IPS DF 6.9 (cell line): ENCODE results near the gene MOV10.

Experiments used
- DNase-seq: peaks from one replicate; pipeline ENCODE4 v3.0.0-alpha.2; 2013; ENCODE audit warnings: low read depth, low spot score
- H3K27ac ChIP-seq: one replicate; pipeline ENCODE4 v1.5.1; 2013; ENCODE audit warnings: low read length, control low read depth
- H3K27me3 ChIP-seq: 2 replicates; pipeline ENCODE4 v1.6.1; 2013; ENCODE audit warnings: mild to moderate bottlenecking, low read length; ENCODE audit not compliant: control insufficient read depth, insufficient read depth
- H3K36me3 ChIP-seq: 2 replicates; pipeline ENCODE4 v1.6.1; 2013; ENCODE audit warnings: low read length; ENCODE audit not compliant: control insufficient read depth, insufficient read depth
- H3K4me1 ChIP-seq: 2 replicates; pipeline ENCODE4 v1.6.1; 2013; ENCODE audit warnings: low read length; ENCODE audit not compliant: control insufficient read depth, insufficient read depth
- H3K4me3 ChIP-seq: 2 replicates; pipeline ENCODE4 v1.5.1; 2013; ENCODE audit warnings: mild to moderate bottlenecking, low read length
- H3K9me3 ChIP-seq: 2 replicates; pipeline ENCODE4 v1.6.1; 2013; ENCODE audit warnings: low read length, inconsistent platforms; ENCODE audit not compliant: control insufficient read depth, insufficient read depth
- WGBS: extraction: QIAGEN DNeasy Blood & Tissue Kit; methylation state at CpG from one replicate; pipeline ENCODE4 v1.1.7; 2013; ENCODE audit warnings: mixed read lengths, missing lambda C conversion rate; ENCODE audit not compliant: insufficient read length, insufficient coverage; 5-methylcytosine and 5-hydroxymethylcytosine counted together

Gene MOV10

DNA sequence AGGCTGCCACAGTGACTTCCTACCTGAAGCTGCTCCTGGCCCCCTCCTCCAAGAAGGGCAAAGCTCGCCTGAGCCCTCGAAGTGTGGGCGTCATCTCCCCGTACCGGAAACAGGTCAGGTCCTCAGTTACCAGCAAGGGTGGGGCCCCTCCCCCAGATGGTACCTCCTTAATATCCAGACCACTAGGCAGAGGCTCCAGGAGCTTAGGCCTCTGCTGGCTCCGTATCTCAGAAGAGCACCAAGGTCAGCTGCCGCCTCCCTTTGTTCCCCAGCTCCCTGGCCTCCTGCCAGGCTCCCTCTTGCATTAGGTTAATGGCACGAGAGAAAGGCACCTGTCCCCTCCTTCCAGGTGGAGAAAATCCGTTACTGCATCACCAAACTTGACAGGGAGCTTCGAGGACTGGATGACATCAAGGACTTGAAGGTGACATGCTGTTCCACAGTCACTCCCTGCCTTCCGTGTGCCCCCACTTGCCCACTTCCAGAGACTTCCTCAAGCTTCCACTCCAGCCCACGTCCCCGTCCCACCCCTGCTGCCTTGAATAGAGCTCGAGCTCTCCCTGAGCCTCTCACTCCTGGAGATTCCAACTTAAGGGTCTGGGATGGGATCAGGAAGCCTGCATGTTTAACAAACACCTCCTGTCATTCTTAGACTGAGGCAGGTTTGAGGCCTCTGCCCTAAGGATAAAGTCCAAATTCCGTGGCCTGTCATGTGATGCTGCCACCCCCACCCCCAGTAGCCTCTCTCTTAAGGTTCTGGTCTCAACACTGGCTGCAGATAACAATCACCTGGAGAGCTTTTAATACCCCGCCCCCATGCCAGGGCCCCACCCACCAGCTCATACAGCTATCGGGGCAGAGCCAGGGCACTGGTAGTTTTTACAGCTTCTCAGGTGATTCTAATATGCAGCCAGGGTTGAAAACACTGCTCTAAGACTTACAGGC is 24.2 kb downstream of the MOV10 start:
- Histone ChIP-seq H3K36me3 (peaks cover 36% of the 10 kb centered on the region), H3K27ac (no peak overlapping the region)
- no CpG with 5 or more reads among the region's 17 CpGs for WGBS

DNA sequence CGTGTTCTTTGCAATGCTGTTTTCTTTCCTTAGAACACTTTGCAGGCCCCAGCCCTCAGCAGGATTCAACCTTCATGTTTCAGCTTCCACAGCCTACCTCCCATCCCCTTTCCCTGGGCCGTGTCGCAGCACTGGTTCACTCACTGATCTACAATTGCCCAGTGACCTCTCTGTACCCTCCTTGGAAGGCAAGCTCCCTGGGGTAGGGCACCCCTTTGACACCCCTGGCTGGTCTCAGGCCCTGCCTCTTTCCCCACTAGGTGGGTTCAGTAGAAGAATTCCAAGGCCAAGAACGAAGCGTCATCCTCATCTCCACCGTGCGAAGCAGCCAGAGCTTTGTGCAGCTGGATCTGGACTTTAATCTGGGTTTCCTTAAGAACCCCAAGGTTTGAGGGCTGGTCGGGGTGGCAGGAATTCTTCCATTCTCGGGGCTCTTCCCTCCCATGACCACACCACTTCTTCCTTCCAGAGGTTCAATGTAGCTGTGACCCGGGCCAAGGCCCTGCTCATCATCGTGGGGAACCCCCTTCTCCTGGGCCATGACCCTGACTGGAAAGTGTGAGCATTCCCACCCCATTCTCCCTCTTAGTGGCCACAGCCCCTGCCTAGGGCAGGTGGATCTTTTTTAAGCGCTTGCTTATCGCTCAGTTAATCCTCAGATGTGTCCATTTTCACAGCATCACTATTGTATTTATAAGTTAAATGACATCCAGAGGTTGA is 25.1 kb downstream of the MOV10 start:
- no CpG with 5 or more reads among the region's 13 CpGs for WGBS
- H3K9me3 ChIP-seq: no peaks in the 10 kb centered on the region
- no peak for DNase-seq
- H3K27me3 ChIP-seq: no peaks in the 10 kb centered on the region
- H3K36me3 ChIP-seq: peaks cover 27% of the 10 kb centered on the region
- no peak overlapping the region for H3K4me3 ChIP-seq
- peaks cover 8% of the 10 kb centered on the region for H3K4me1 ChIP-seq
- H3K27ac ChIP-seq: no peak overlapping the region

More for the DNA sequence above, 24.2 kb downstream of the MOV10 start:
- peaks cover 8% of the 10 kb centered on the region for H3K4me1 ChIP-seq
- no peak overlapping the region for H3K4me3 ChIP-seq
- DNase-seq: no peak
- no peaks in the 10 kb centered on the region for H3K9me3 ChIP-seq
- H3K27me3 ChIP-seq: no peaks in the 10 kb centered on the region

DNA sequence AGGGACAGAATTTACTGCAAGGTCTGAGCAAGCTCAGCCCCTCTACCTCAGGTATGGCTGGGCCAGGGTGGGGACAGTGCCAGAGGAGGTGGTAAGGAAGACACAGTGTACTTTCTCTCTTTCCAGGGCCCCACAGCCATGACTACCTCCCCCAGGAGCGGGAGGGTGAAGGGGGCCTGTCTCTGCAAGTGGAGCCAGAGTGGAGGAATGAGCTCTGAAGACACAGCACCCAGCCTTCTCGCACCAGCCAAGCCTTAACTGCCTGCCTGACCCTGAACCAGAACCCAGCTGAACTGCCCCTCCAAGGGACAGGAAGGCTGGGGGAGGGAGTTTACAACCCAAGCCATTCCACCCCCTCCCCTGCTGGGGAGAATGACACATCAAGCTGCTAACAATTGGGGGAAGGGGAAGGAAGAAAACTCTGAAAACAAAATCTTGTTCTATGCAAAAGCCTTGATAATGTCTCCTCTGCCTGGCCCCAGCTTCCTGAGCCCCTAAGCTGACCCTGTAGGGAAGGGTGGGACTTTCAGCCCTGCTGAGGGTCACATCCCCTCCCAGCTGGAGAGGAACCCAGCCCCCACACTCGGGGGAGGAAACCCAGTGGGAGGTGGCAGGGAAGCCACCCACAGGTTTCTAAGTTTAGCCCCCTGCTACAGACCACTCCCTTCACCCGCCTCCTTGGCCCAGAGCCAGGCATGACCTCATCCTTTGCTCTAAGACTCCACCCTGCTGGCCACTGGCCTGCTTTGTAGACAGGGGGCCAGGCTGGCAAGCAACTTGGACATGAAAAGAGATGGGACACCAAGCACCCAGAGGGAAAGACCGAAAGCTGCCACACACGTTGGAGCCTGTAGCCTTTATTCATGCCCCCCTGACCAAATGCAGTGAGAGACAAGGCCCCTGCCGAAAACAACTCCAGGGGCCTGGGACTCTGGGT is 26.1 kb downstream of the MOV10 start:
- Histone ChIP-seq H3K27ac (no peak overlapping the region), H3K36me3 (peaks cover 20% of the 10 kb centered on the region), H3K4me1 (peaks cover 10% of the 10 kb centered on the region), H3K4me3 (no peak overlapping the region), H3K9me3 (no peaks in the 10 kb centered on the region), H3K27me3 (no peaks in the 10 kb centered on the region)
- no peak for DNase-seq
- WGBS: no CpG with 5 or more reads among the region's 7 CpGs

DNA sequence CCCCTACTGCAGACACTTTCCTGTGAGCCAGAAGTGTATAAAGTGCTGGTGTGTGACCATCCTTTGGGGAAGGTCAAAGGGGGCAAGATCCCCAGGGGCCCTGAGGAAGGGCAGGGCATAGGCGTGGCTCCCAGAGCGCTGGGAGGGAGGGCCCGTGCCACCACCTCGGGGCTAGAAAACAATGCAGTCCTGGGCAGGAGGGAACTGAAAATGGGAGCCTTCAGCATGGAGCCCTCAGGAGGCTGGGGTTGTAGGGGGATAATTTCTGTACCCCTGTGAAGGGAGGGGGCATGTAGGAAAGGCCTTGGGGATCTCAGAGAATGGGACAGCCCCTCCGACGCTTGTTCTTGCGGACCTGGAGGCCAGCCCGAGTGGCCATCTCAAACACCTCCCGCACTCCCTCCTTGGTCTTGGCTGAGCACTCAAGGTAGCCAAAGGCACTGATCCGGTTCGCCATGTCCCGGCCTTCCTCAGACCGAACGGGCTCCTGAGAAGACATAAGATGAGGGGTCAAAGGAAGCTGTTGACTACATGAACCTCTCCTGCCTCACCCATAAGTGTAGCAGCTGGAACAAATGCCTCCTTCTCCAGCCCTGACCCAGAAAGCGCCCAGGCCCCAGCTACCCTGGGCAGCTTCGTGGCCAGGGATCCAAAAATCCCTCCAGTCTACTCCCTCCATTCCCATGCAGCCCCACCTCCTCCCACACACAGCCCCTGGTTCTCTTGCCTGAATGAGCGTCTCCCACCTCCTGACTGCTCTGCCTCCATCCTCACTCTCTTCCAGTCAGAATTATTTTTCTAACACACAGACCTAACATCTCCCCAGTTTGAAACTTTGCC is 27.0 kb downstream of the MOV10 start:
- no peaks in the 10 kb centered on the region for H3K9me3 ChIP-seq
- no peak for DNase-seq
- peaks cover 17% of the 10 kb centered on the region for H3K36me3 ChIP-seq
- H3K27ac ChIP-seq: no peak overlapping the region
- H3K4me1 ChIP-seq: peaks cover 14% of the 10 kb centered on the region
- H3K27me3 ChIP-seq: no peaks in the 10 kb centered on the region
- no peak overlapping the region for H3K4me3 ChIP-seq
- WGBS: no CpG with 5 or more reads among the region's 17 CpGs

DNA sequence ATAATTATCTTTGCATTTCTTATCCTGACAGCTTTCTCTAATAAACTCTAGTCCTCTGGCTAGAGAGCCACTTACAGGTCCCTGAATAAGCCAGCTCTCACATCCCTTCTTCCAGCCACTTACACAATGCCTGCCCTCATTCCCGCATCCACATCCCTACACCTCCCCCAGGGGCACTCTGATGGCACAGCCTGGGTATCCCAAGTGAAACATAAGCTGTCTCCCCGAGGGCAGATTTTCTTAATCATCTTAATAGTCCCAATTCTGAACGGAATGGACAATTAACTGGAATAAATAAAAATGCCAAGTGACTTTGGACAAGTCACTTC is 27.6 kb downstream of the MOV10 start:
- no peaks in the 10 kb centered on the region for H3K9me3 ChIP-seq
- H3K4me1 ChIP-seq: peaks cover 14% of the 10 kb centered on the region
- DNase-seq: no peak
- peaks cover 13% of the 10 kb centered on the region for H3K36me3 ChIP-seq
- WGBS: no CpG with 5 or more reads among the region's 3 CpGs
- H3K27me3 ChIP-seq: no peaks in the 10 kb centered on the region
- no peak overlapping the region for H3K4me3 ChIP-seq
- H3K27ac ChIP-seq: no peak overlapping the region

DNA sequence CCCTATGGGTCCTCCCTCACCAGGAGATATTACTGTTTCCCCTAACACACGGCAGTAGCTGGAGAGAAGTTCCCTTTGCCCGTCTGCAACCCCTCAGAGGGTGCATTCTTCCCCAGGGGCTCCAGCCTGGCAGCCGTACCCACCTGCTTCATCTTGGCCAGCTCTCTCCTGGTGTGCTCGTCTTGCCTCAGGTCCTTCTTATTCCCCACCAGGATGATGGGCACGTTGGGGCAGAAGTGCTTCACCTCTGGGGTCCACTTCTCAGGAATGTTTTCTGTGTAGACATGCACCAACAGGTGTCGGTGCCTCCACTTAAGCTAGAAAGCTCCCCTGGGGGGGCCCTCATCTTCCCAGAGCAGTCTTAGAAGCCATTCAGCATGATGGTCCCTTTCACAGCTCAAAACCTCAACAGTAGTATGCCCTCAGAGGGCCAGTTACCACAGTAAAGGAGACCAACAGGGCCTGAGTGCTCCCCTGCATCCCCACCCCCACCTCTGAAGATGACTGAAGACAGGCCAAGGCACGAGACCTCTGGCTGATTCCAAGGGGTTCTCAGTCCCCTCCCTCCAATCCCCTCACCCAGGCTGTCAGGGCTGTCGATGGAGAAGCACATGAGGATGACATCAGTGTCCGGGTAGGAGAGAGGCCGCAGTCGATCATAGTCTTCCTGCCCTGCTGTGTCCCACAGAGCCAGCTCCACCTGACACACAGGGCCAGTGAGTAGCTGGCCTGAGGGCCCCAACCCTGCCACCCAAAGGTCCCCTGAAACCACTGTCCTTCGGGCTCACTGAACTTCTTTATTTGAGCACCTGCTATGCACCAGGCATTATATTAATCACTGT is 28.2 kb downstream of the MOV10 start:
- Histone ChIP-seq H3K4me3 (no peak overlapping the region), H3K9me3 (no peaks in the 10 kb centered on the region), H3K27me3 (no peaks in the 10 kb centered on the region; the same call in 1 of the 2 replicates), H3K36me3 (peaks cover 13% of the 10 kb centered on the region), H3K27ac (no peak overlapping the region), H3K4me1 (peaks cover 15% of the 10 kb centered on the region)
- no peak for DNase-seq
- WGBS: no CpG with 5 or more reads among the region's 12 CpGs

DNA sequence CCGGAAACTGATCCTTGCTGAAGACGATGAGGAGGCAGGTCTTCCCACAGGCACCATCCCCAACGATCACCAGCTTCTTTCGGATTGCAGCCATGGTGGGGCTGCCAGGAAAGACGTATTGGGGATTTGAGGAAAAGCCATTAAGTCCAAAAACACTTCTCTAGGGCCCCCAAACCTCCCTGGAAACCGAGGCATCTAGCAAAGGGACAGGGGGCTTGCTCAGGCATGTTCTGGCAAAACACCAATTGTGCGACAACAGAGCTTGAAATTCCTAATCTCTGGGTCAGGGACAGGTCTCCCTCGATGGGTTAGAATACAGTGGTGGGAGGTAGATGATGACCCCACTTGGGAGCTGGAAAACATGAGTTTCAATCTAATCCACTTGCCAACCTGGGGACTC is 29.2 kb downstream of the MOV10 start:
- Histone ChIP-seq H3K36me3 (peaks cover 13% of the 10 kb centered on the region), H3K9me3 (no peaks in the 10 kb centered on the region), H3K27ac (no peak overlapping the region), H3K27me3 (no peaks in the 10 kb centered on the region; the same call in 1 of the 2 replicates), H3K4me1 (peaks cover 16% of the 10 kb centered on the region), H3K4me3 (no peak overlapping the region)
- WGBS: no CpG with 5 or more reads among the region's 8 CpGs
- DNase-seq: no peak

DNA sequence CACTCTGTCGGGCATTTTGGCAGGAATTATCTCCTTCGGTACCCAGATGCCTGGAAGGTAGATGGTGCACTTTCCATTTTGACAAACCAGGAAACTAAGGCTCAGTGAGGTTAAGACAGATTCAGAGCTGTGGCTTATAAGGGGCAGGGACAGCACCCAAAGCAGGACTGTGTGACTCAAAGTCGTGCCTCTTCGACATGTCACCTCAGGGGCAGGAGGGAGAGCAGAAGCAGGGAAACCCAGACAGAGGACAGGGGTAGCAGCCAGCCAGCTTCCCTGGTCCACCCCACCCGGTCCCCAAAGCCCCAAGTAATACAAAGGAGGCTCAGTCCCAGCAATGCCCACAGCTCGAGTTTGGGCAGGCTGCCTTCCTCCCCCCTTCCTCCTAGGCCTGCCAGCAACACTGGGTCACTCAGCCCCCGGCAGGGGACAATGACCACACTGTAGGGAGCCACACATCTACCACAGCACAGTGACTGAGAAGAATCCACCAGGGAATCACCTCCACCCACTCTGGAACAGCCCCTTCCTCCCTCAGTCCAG is 30.0 kb downstream of the MOV10 start:
- Histone ChIP-seq H3K36me3 (peaks cover 11% of the 10 kb centered on the region), H3K9me3 (no peaks in the 10 kb centered on the region), H3K4me3 (no peak overlapping the region; the same call in 1 of the 2 replicates), H3K27me3 (no peaks in the 10 kb centered on the region; the same call in 1 of the 2 replicates), H3K4me1 (peaks cover 16% of the 10 kb centered on the region), H3K27ac (no peak overlapping the region)
- no peak for DNase-seq
- no CpG with 5 or more reads among the region's 7 CpGs for WGBS
